Right lobe of liver (tissue), 4 donors: ENCODE data around the gene CDH13.

Experiments
- POLR2A ChIP-seq: fragments of 450-650 bp; IDR thresholded peaks from one replicate; pipeline ENCODE4 v1.6.1; 2017; ENCODE audit warnings: antibody characterized with exemption, mild to moderate bottlenecking
- TF ChIP-seq, protein P1 (sequence below), 4 donors: fragments of 200-600 bp in 3 of 4; fragments of 450-650 bp in 1 of 4; IDR thresholded peaks; one replicate each; pipeline versions ENCODE4 v1.5.1 to v1.8.0; 2016 to 2022; ENCODE audit warnings: antibody characterized with exemption in 4 of 4, mild to moderate bottlenecking in 2 of 4
- donor health status: DM: no; HTN: no; CAD: no.
- donor health status: DM: no; HTN: no; CAD: no.
- donor health status: DM: no; HTN: yes; CAD: no.

DNA sequence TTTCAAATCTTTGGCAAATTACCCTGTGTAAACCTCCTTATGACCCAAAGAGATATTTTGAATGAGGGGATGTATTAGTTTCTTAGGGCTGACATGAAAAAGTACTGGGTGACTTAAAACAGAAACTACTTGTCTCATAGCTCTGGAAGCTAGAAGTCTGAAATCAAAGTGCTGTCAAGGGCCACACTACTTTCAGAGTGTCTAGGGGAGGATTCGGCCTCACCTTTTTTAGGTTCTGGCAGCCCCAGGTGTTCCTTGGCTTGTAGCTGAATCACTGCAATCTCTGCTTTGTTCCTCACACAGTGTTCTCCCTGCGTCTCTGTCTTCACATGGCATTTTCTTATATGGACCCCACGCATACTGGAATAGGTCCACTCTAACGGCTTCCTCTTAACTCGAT, 322.2 kb downstream of the CDH13 start:
- TF ChIP-seq, protein P1, sequence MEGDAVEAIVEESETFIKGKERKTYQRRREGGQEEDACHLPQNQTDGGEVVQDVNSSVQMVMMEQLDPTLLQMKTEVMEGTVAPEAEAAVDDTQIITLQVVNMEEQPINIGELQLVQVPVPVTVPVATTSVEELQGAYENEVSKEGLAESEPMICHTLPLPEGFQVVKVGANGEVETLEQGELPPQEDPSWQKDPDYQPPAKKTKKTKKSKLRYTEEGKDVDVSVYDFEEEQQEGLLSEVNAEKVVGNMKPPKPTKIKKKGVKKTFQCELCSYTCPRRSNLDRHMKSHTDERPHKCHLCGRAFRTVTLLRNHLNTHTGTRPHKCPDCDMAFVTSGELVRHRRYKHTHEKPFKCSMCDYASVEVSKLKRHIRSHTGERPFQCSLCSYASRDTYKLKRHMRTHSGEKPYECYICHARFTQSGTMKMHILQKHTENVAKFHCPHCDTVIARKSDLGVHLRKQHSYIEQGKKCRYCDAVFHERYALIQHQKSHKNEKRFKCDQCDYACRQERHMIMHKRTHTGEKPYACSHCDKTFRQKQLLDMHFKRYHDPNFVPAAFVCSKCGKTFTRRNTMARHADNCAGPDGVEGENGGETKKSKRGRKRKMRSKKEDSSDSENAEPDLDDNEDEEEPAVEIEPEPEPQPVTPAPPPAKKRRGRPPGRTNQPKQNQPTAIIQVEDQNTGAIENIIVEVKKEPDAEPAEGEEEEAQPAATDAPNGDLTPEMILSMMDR (IDR thresholded peaks at IDR 0.05): no peak
- TF ChIP-seq POLR2A: no peak
